CD4-positive, alpha-beta T cell treated with Interleukin-2 at 100 ng/mL for 4 hours (primary cell): ENCODE measurements around the gene EMCN.
"Not testable (repeated sequence)": the region's sequence is repeated elsewhere in the genome, so short reads cannot be mapped to it uniquely, and the experiment has no call there.

Experiments used
- DNase-seq: peaks from one replicate; pipeline ENCODE4 v3.0.0-alpha.2; 2020; ENCODE audit warnings: low spot score

The EMCN gene

GRCh38 chr4:100492129-100492528, 25.7 kb downstream of the EMCN start:
- no peak for DNase-seq

- no peak for DNase-seq
Measured at GRCh38 chr4:100489305-100489704, 28.5 kb downstream of the EMCN start.

GRCh38 chr4:100486496-100486895, 31.3 kb downstream of the EMCN start:
- DNase-seq, result no peak

- no peak for DNase-seq
Measured at GRCh38 chr4:100483796-100484195, 34.0 kb downstream of the EMCN start.

GRCh38 chr4:100479971-100480370, 37.9 kb downstream of the EMCN start:
- no peak for DNase-seq

GRCh38 chr4:100469555-100469954, 48.3 kb downstream of the EMCN start:
- DNase-seq, result no peak

GRCh38 chr4:100466501-100466900, 51.3 kb downstream of the EMCN start:
- DNase-seq, result no peak

- no peak for DNase-seq
Measured at GRCh38 chr4:100461807-100462605, 55.8 kb downstream of the EMCN start.

GRCh38 chr4:100450449-100450848, 67.4 kb downstream of the EMCN start:
- DNase-seq, result no peak

GRCh38 chr4:100431416-100431815, 86.4 kb downstream of the EMCN start:
- no peak for DNase-seq

GRCh38 chr4:100430451-100430850, 87.4 kb downstream of the EMCN start:
- DNase-seq, result no peak

- DNase-seq, result no peak
Measured at GRCh38 chr4:100429616-100430015, 88.2 kb downstream of the EMCN start.

- no peak for DNase-seq
Measured at GRCh38 chr4:100428051-100428450, 89.8 kb downstream of the EMCN start.

GRCh38 chr4:100424376-100424775, 93.4 kb downstream of the EMCN start:
- DNase-seq, result no peak

- DNase-seq, result no peak
Measured at GRCh38 chr4:100422894-100423293, 94.9 kb downstream of the EMCN start.

- DNase-seq, result no peak
Measured at GRCh38 chr4:100421361-100421978, 96.4 kb downstream of the EMCN start.

- no peak for DNase-seq
Measured at GRCh38 chr4:100420571-100420970, 97.3 kb downstream of the EMCN start.

GRCh38 chr4:100417565-100417964, 100.3 kb downstream of the EMCN start:
- DNase-seq, result no peak

- no peak for DNase-seq
Measured at GRCh38 chr4:100414016-100414790, 103.6 kb downstream of the EMCN start.

- no peak for DNase-seq
Measured at GRCh38 chr4:100391863-100392262, 126.0 kb downstream of the EMCN start.

- no peak for DNase-seq
Measured at GRCh38 chr4:100391086-100391485, 126.7 kb downstream of the EMCN start.

GRCh38 chr4:100386270-100386669, 131.6 kb downstream of the EMCN start:
- no peak for DNase-seq

GRCh38 chr4:100380401-100380800, 137.4 kb downstream of the EMCN start:
- not testable (repeated sequence) for DNase-seq
